HG03135 (cell line): Measurements from ENCODE around the gene ANAPC7.
"Not testable (repeated sequence)": the region's sequence is repeated elsewhere in the genome, so short reads cannot be mapped to it uniquely, and the experiment has no call there.

Source experiments
- ATAC-seq: cut with Tn5 transposase; IDR thresholded peaks from one replicate; pipeline ENCODE4 v1.9.1; 2021; ENCODE audit warnings: mild to moderate bottlenecking, moderate library complexity; ENCODE audit not compliant: unreplicated experiment

ANAPC7 gene

DNA sequence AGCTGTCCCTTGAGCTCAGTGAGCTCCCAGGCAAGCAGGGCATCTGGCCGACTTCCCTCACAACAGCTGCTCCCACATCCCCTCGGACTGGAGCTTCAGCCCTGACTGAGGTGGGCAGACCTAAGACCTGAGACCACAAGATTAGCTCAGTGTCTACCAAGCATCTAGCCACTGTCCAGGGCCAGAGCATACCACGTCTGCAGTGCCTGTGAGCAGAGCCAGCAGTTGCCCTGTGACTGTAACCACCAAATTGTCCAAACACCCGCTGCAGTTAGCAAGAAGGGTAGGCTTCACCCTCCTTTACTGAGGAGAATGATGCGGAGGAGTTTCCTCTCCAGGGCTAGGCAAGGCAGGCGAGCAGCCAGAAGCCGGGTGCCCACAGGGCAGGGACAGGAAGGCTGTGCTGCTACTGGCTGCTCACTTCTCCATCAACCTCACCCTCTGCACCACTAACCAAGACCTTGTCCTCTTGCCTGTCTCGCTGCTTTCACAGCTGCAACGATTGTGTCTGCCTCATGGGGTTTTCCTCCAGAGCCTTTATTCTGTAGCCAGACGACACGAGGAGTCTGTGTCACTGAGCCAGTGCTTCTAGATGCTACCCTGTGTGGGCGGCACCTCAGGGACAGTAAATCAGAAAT, 53.9 kb downstream of the ANAPC7 start:
- no peak for ATAC-seq

DNA sequence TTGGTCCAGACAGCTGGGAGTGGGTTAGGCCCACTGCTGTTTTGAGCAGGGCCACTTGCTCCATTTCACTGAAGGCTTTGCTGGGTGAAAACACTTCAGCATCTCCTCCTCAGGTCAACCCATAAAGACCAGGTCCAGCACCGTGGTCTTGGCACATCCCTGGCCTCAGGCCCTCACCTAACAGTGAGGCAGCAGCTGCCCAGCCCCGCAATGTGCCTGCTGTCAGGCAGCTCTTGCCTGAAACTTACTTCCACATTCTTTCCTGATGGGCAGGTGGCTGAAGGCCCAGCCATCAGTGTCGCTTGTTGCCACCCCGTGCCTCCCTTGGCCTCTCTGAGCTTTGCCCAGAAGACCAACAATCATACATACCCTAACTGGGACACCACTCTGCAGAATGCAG, 54.4 kb downstream of the ANAPC7 start:
- no peak for ATAC-seq

DNA sequence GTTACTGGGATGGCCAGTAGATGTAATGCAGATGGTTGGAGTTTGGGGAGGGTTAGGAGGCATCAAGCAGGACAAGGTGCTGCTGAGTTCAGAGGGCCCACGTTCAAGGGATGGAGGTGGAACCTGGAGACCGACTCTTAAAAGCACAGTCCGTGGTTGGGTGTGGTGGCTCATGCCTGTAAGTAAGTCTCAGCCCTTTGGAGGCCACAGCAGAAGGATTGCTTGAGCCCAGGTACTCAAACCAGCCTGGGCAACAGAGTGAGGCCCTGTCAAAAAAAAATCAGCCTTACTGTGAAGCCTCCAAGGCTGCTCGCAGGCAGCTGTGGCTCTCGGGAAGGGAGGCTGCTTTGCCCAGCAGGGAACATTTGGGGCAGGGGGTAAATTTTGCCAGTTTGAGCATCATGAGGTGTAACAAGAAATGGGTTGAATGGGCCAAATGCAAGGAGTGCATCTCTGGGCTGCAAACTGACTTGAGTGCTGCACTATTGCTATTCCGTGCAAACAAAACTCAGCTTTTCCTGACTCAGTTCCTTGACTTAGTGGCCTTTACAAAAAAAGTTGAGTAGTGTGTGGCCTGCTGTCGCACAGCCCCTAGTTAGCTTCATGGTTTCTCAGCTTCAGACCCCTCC, 55.0 kb downstream of the ANAPC7 start:
- ATAC-seq: no peak

DNA sequence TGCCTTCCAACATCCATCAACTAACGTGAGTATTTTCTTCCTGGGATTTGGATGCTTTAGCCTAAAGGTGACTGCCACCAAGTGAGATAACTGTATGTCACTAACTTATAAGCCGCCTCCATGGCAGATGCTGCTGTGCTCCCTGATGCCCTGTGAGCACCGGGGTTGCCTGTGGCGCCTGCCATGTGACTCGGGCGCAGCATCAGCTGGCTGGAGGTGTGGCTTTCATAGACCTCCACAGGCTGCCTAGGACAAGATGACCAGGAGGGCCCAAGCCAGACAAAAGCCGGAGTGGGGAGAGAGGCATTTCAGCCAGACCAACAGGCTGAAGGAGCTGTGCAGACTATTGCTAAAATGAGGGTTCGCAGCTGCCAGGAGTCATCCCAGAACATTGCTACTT, 55.7 kb downstream of the ANAPC7 start:
- no peak for ATAC-seq

DNA sequence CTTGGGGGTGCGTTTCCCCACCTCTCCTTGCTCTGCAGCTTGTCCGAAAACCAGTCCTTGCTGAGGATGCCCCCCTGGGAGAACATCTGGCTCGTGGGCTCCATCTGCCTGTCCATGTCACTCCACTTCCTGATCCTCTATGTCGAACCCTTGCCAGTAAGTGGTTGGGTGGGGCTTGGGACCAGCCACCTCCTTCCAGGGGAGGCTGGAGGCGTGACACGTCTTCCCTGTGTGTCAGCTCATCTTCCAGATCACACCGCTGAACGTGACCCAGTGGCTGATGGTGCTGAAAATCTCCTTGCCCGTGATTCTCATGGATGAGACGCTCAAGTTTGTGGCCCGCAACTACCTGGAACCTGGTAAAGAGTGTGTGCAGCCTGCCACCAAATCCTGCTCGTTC, 57.5 kb downstream of the ANAPC7 start:
- no peak for ATAC-seq

DNA sequence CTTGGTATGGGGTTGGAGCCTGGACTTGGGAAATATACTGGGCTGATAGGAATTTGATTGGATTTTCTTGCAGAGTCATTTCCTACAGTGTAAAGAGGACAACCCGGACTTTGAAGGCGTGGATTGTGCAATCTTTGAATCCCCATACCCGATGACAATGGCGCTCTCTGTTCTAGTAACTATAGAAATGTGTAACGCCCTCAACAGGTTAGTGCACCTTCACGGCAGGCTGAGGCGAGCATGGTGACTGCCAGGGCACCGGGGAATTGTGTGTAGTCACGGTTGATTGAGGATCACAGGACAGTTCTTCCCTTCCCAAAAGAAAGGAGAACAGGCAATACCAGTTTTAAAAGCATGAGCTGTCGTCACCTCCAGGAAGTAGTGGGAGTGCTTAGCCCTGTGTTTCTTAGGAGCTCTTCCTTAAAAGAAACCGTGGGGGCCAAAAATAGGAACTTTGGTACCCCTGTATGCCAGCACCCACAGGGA, 58.3 kb downstream of the ANAPC7 start:
- ATAC-seq: no peak

DNA sequence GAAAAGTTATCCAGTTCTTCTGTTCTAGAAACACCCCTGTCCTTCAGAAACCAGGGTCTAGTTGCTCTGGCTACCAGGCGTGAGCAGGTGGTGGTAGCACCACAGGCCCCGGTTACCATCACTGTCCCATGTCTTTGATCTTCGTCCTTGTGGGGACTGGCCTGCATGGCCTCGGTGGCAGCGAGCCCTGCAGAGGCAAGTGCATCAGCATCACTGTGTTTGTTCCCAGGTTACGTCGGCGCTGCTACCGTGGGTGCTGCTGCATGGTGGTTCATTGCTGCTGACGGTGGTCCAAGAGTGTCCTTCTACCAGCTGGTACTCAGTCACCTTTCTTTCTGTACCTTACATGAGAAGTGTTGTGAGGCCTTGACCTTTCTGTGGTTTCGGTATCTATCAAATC, 58.9 kb downstream of the ANAPC7 start:
- ATAC-seq: no peak

DNA sequence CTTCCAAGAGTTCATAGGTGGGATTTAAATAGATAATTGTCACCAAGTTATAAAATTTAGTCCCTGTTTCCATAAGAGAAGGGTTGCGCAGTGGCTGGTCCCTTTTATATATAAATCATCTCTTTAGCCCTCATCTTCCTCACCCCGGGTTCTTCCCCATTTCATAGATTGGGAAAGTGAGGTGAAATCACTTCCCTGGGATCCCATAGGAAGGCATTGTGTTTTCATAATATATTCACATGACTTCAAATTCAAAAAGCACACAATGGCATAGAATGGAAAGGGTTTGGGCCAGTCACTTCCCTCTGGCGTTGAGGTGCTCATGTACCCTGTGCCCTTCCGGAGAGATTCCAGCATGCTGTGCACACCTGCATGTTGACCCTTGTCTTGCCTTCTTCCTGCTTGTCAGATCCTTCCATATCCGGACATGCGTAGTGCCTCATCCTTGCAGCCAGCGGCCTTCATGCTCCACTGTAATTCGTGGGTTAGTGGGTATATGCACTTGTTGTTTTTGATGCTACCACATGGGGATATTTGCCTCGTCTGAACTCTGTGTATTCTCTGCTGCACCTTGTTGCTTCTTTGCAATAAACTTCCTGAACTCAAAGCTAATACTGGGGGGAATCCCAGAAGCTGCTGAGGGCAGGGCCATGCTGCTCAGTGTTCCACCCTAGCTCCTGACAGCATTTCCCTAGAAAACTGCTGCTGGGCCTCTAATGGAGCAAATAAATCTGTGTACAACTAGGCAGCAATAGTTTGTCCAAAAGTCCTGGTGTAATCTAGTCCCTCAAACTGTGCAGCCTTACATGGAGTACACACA, 59.6 kb downstream of the ANAPC7 start:
- no peak for ATAC-seq

DNA sequence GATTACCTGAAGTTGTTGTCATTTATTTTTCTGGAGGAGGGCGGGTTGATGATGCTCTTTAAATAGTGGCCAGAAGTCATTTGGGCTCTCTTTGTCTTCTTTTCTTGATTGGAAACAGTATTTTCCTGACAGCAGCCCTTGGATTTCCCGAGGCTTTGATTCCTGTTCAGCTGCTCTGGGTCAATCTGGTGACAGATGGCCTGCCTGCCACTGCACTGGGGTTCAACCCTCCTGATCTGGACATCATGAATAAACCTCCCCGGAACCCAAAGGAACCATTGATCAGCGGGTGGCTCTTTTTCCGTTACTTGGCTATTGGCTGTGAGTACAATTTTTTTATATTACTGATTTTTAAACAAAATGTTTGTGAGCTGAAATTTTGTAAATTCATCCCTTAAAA, 60.4 kb downstream of the ANAPC7 start:
- ATAC-seq: no peak

DNA sequence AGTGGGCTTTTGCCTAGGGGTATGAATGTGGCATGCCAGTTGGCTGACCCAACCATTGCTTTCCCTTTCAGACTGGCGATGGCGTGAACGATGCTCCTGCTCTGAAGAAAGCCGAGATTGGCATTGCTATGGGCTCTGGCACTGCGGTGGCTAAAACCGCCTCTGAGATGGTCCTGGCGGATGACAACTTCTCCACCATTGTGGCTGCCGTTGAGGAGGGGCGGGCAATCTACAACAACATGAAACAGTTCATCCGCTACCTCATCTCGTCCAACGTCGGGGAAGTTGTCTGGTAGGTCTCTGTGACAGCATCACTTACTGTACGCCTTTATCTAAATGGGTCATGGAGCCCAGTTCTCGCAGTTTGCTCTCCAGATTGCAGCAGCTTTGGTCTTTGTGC, 61.4 kb downstream of the ANAPC7 start:
- no peak for ATAC-seq

DNA sequence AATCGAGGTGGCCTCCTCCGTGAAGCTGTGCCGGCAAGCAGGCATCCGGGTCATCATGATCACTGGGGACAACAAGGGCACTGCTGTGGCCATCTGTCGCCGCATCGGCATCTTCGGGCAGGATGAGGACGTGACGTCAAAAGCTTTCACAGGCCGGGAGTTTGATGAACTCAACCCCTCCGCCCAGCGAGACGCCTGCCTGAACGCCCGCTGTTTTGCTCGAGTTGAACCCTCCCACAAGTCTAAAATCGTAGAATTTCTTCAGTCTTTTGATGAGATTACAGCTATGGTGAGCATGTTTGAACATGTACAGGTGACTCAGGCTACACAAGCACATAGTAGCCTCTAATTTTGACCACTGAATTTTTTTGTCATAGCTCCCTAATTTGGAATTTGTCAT, 62.8 kb downstream of the ANAPC7 start:
- ATAC-seq: no peak

DNA sequence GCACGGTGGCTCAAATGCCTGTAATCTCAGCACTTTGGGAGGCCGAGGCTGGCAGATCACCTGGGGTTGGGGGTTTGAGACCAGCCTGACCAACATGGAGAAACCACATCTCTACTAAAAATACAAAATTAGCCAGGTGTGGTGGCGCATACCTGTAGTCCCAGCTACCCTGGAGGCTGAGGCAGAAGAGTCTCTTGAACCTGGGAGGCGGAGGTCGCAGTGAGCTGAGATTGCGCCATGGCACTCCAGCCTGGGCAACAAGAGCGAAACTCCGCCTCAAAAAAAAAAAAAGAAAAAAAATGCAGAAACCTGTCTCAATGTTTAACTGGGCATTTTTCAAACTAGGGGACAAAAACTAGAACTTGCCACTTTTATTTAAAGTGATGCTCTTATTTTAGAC, 63.2 kb downstream of the ANAPC7 start:
- not testable (repeated sequence) for ATAC-seq

DNA sequence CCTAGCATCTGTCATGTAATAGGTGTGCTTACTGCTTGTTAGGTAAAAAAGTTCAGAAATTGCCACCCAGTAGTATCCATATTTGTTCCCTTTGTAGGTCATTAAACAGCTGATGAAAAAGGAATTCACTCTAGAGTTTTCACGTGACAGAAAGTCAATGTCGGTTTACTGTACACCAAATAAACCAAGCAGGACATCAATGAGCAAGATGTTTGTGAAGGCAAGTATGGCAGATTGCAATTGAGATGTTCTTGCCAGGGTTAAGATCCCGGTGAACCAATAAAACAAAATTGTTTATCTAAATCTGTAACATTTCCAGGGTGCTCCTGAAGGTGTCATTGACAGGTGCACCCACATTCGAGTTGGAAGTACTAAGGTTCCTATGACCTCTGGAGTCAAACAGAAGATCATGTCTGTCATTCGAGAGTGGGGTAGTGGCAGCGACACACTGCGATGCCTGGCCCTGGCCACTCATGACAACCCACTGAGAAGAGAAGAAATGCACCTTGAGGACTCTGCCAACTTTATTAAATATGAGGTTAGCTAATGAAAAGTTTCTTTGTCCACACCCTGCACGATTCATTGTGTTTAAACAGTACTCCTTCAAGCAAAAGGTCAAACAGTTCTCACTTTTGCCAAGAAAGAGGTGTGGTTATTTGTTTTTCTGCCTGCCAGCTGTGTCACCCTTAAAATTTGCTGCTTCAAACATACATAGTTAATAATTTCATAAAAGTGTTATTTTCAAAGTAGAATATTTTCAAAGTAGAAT, 64.1 kb downstream of the ANAPC7 start:
- no peak for ATAC-seq

DNA sequence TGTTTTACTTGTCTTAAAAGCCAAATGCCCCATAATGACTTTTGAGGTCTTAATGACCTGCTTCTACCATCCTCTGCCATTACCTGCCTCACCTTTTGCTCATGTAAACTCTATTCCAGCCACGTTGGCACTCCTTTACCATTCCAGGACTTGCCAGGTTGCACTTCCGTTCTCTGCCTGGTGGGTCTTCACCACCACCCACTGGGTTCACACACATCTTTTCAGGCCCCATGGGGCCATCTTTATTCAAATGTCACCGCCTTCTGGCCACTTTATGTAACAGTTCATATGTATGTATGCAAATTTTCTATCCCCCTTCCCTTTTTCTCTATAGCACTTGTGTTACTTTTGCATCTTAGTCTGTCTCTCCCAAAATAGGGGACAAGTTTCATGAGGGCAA, 64.8 kb downstream of the ANAPC7 start:
- ATAC-seq: no peak

DNA sequence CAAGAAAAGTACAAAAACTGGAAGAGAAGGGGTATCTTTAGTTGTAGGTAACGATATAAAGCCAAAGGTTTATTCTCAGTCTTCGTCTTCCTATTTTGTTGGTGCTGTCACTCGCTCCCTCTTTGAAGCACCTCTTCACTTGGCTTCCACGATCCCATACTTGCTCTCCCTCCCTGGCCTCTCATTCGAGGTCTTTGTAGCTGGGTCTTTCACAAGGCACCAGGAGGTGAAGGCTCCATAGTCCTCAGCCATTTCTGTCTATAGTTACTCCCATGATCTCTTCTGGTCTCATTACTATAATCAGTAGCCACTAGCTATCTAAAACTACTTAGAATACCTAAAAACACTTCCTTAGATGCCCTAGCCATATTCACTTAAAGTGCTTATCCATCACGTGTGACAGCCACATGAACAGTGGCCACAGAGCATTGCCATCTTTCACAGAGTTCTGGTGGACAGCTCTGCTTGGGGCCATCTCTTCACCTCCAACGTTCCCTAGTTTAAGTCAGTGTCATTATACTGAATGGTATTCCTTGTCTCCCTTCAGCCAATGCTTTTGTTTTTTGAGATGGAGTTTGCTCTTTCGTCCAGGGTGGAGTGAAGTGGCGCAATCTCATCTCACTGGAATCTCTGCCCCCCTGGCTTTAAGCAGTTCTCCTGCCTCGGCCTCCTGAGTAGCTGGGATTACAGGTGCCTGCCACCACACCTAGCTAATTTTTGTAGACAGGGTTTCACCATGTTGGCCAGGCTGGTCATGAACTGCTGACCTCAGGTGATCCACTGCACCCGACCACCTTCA, 65.4 kb downstream of the ANAPC7 start:
- no peak for ATAC-seq

DNA sequence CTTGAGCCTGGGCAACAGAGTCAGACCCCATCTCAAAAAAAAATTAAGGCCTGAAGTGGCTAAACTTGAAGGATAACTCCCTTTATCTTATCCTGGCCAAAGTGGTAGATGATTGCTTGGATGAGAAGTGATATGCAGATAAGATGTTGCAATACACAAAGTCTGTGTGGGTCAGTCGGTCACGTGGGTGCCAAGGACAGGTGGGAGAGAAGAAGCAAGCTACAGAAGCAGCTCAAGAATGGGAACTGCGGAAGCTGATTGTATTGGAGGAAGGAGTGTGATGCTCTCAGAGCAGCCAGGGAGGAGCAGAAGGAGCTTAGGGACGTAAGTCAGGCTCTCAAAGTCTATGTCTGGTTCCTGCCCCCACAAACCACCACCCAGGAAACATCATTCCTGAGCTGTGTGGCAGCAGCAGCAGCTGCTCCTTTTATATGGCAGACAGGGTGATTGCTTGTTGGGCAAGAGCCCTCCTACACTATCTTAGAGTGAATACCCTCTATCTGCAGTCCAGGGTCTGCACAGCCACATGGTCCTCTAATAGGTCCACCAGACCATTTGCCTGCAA, 67.9 kb downstream of the ANAPC7 start:
- no peak for ATAC-seq

DNA sequence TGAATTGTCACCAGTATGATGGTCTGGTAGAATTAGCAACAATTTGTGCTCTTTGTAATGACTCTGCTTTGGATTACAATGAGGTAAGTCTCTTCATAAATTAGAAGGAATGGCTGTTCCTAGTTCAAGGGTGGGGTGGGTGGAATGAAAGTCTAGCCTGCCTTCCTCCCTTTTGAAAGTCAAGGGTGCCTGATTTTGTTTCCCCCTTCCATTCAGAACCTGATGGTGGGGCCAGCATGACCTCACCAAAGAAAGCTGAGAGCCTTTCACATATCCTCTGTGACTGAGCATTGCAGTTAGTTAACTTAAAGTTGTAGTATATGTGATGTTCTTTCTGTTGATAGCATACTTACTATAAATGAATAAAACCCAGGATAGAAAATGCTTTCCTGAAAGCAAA, 70.3 kb downstream of the ANAPC7 start:
- no peak for ATAC-seq

DNA sequence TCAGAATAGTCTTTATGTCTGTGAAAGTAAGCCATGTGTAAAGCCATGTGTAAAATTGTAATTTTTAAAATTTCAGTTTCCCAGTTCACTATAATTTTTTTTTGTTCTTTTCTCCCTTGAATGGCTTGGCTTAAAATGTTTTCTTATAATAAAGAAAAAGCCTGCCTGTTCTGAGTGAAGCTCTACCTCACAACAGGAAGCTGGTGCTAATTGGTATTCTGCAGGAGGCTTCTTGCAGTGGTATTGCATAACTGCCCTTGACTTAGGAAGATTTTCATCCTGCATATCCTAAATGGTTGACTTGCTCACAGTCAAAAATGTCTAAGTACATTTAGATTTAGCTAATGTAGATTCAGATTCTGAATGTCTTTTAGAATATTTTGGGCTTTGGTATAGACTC, 73.0 kb downstream of the ANAPC7 start:
- ATAC-seq: no peak

DNA sequence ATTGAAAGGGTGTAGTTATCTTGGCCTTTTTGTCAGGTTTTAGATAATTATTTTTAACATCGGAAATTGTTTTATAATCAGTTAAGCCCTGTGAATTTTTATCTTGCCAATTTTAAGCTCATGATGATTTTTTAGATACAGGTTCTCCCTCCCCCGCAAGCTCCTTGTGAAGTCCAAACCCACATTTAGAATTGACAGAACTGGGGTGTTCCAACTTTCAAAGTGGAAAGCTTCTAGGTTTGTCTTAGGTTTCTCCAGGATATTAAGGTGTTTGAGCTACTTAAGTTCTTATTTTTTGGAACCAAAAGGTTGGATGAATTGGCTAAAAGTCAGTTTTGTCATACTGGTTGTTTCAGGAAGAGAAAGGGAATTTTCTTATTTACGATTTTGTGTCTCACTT, 73.4 kb downstream of the ANAPC7 start:
- ATAC-seq: no peak

DNA sequence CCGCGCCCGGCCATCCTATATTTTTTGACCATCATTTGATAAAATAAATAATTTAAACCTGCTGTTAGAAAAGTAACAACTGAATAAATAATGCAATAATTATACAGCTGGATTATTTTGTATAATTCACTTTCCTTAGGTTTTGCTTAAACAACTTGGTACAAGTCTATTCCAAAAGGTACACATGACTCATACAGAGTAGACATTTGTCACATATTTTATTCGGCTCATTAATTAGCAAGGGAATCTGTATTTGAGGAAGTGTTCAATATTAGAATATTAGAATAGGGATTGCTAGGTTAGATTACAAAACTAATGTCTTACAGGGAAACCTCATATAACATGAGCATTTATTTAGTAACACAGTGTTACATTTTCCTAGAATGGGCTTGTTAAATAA, 73.8 kb downstream of the ANAPC7 start:
- ATAC-seq: no peak
